Type B pancreatic cell (in vitro differentiated cells): Measurements from ENCODE around the gene PFKFB2. TPM values are rescaled to one million over a fixed set of nuclear protein-coding genes. Genes with fewer than 3 reads are reported as not detected.

Source experiments
- DNase-seq: peaks from one replicate; pipeline ENCODE4 v3.0.0; 2021; ENCODE audit warnings: mixed read lengths; ENCODE audit not compliant: unreplicated experiment; ENCODE audit errors: extremely low spot score
- H3K27ac Mint-ChIP-seq: 2 replicates; pipeline ENCODE4 v1.8.0; 2021; ENCODE audit warnings: mild to moderate bottlenecking, mixed read lengths
- H3K27me3 Mint-ChIP-seq: 2 replicates; pipeline ENCODE4 v1.8.0; 2021; ENCODE audit warnings: mixed read lengths
- H3K36me3 Mint-ChIP-seq: 2 replicates; pipeline ENCODE4 v1.8.0; 2021; ENCODE audit warnings: mixed read lengths
- H3K4me1 Mint-ChIP-seq: one replicate; pipeline ENCODE4 v1.8.0; 2021; ENCODE audit warnings: mixed read lengths; ENCODE audit not compliant: unreplicated experiment
- H3K4me3 Mint-ChIP-seq: 2 replicates; pipeline ENCODE4 v1.8.0; 2021; ENCODE audit warnings: mild to moderate bottlenecking, mixed read lengths
- H3K9me3 Mint-ChIP-seq: 2 replicates; pipeline ENCODE4 v1.8.0; 2021; ENCODE audit warnings: mixed read lengths
- total RNA-seq: library from RNA; stranded (reverse); gene quantifications from 2 replicates; pipeline ENCODE4 v1.2.1, GENCODE V29; 2021; ENCODE audit warnings: low replicate concordance
- TF ChIP-seq, protein P1 (sequence below): fragments of 200-600 bp; sonication (generic); conservative IDR thresholded peaks from 2 replicates; pipeline ENCODE4 v1.5.0; 2021; ENCODE audit warnings: antibody characterized with exemption, mild to moderate bottlenecking

Gene PFKFB2
- total RNA-seq, 1 donor from 2014 or later = 18.7 TPM

DNA sequence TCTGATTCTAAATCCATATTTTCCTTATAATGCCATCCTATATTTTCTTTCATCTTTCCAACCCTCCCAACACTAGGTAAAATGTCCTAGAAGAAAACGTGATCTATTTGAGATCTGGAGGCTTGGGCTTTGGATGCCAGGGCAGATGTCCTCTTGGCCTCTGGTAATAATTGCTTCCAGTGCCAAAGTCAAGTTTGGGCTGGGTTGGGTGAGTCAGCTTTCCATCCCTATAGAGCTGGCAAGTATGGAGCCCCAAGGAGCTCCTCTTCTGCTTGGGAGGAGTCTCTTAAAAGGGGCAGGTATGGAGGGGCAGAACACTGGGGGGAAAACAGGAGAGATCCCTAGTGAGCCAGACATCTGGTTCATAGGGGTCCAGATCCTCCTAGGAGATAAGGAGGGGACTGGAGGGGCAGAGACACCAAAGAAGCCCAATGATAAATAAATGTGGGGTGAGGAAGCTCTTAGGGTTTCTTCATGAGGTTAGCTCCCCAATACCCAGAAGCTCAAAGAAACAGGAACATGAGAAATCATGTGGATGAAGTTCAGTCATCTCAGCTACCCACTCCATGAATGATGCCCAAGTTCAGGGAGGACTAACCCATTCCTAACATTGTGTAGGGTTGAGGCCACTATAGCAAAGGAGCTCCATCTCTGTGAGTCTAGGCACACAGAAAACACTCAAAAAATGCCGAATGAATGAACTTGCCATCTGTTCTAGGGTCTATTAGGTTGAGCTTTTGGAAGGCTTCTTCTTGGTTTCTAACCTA, 24.0 kb upstream of the PFKFB2 start:
- no peak for DNase-seq
- Mint-ChIP-seq H3K36me3 (peaks cover 16% of the 10 kb centered on the region), H3K4me1 (peaks cover 36% of the 10 kb centered on the region)

DNA sequence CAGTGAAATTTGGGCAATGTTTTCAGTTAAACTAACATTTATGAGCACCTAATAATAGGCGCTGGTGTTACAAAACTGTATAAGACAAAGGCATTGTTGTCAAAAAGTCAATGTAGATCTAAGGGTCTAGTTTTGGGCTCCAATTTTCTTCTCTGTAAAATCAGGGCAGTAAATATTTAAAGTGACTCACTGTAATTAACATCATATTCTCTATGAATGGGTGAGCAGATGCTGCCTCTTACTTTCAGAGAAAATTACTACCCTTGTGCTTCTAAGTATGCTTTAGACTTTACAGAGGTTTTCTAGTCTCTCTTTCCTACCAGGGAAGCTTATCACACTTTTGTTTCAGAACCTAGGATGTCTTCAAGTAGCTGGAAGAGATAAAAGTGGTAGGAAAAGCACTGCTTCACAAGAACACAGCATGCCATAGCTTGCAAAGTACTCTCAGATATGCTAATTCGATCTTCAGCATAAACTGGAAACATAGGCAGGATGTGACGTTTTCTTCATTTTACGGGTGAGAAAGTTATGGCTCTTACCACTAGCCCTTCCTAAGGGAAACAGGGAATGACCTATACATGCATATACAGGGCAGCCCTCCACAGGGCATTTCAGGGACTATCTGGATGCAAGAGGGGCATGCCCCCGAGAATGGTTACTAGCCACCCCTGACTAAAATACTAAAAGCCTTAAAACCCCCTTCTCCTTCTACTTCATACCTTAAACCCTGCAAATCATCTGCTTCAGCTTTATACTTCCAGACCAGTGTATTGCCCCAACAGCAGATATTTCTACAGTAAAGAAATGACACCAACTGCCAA, 23.2 kb upstream of the PFKFB2 start:
- TF ChIP-seq, protein P1, sequence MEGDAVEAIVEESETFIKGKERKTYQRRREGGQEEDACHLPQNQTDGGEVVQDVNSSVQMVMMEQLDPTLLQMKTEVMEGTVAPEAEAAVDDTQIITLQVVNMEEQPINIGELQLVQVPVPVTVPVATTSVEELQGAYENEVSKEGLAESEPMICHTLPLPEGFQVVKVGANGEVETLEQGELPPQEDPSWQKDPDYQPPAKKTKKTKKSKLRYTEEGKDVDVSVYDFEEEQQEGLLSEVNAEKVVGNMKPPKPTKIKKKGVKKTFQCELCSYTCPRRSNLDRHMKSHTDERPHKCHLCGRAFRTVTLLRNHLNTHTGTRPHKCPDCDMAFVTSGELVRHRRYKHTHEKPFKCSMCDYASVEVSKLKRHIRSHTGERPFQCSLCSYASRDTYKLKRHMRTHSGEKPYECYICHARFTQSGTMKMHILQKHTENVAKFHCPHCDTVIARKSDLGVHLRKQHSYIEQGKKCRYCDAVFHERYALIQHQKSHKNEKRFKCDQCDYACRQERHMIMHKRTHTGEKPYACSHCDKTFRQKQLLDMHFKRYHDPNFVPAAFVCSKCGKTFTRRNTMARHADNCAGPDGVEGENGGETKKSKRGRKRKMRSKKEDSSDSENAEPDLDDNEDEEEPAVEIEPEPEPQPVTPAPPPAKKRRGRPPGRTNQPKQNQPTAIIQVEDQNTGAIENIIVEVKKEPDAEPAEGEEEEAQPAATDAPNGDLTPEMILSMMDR = no peak
- H3K27ac Mint-ChIP-seq = peak overlapping the region; percentile 100
- peaks cover 31% of the 10 kb centered on the region for H3K4me1 Mint-ChIP-seq
- no peak for DNase-seq
- peaks cover 27% of the 10 kb centered on the region for H3K27me3 Mint-ChIP-seq
- peaks cover 10% of the 10 kb centered on the region for H3K36me3 Mint-ChIP-seq
- H3K9me3 Mint-ChIP-seq = no peaks in the 10 kb centered on the region
- H3K4me3 Mint-ChIP-seq = peak overlapping the region; percentile 95

More for the DNA sequence above, 24.0 kb upstream of the PFKFB2 start:
- Mint-ChIP-seq H3K4me3 (peak overlapping the region; percentile 95), H3K9me3 (no peaks in the 10 kb centered on the region), H3K27ac (peak overlapping the region; percentile 100), H3K27me3 (peaks cover 25% of the 10 kb centered on the region)
- TF ChIP-seq, protein P1 = no peak

DNA sequence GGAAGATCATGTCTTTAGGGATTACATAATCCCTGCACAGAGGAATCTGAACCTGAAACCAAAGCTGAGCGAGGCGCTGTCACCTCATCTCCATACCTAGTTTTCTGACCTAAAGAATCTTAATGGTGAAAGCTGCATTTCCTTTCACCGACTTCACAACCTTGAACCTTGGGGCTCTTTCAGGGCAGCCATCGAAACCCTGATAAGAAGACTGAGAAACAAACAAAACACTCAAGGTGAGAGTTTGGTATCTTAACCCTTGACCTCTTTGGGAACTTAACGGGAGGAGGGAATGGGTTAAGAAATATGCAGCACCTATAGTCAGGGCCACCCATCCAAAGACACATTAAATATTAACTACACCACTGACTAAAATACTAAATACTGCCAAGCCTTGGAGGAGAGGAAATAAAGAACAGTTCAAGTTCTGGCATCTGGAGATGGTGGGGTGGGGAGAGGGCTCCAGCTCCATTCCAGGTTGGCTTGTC, 22.5 kb upstream of the PFKFB2 start:
- no peak for DNase-seq
- peak overlapping the region; percentile 100 for H3K27ac Mint-ChIP-seq
- peaks cover 27% of the 10 kb centered on the region for H3K4me1 Mint-ChIP-seq
- TF ChIP-seq, protein P1 = no peak
- H3K36me3 Mint-ChIP-seq = peaks cover 10% of the 10 kb centered on the region
- peak overlapping the region; percentile 95 for H3K4me3 Mint-ChIP-seq
- no peaks in the 10 kb centered on the region for H3K9me3 Mint-ChIP-seq
- peaks cover 27% of the 10 kb centered on the region for H3K27me3 Mint-ChIP-seq

DNA sequence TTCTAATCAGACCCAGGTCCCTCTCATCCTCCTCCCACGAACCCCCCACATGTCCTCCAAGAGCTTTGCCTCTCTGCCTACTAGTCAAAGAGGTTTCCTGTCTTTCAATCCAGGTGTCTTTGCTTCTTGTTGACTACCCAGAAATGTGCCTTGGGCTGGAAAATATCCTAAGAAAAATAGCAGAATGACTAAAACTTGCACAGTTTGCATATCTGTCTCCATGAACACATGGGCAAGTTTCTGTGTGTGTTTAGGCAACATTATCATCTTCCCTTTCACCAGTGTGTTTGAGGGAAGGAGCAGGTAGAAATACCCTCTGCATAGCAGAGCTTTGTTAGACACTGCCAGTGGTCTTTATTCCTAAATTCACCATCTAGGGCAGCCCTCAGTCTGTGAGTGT, 22.1 kb upstream of the PFKFB2 start:
- TF ChIP-seq, protein P1 = no peak
- Mint-ChIP-seq H3K27me3 (peaks cover 27% of the 10 kb centered on the region), H3K4me3 (peak overlapping the region; percentile 95), H3K36me3 (peaks cover 10% of the 10 kb centered on the region), H3K4me1 (peaks cover 24% of the 10 kb centered on the region), H3K9me3 (no peaks in the 10 kb centered on the region), H3K27ac (peak overlapping the region; percentile 100)
- DNase-seq = no peak

DNA sequence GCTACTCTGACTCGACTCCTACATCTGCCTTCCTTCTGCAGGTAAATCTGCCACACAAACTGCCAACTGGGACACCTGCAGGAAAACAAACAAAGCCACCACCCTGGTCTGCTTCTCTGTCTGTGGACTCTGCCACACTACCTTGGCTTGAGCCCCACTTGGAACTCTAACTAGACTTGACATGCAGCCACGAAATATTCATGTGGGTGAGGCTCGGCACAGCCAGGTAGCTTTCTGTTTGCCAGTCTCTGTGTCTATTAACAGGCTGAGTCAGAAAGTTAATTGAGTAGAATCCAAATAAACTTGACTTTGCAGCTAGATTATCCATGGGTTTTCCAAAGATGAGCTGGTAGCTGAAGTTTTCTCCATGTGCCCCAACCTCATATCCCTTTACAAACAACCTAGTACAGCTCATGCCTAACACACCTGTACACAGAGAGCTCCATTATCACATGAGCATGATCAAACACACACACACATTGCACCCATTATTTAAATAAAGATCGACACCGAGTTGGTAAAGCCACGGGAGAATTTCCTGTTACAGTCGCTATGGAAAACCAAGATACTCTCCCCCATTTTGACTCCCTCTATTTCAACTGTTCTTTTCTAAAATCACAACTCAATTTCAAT, 21.3 kb upstream of the PFKFB2 start:
- H3K4me1 Mint-ChIP-seq = peaks cover 18% of the 10 kb centered on the region
- peak overlapping the region; percentile 100 for H3K27ac Mint-ChIP-seq
- peaks cover 27% of the 10 kb centered on the region for H3K27me3 Mint-ChIP-seq

More for the DNA sequence above, 21.3 kb upstream of the PFKFB2 start:
- no peak for DNase-seq
- TF ChIP-seq, protein P1 = no peak
- peaks cover 10% of the 10 kb centered on the region for H3K36me3 Mint-ChIP-seq
- no peaks in the 10 kb centered on the region for H3K9me3 Mint-ChIP-seq
- H3K4me3 Mint-ChIP-seq = peak overlapping the region; percentile 95
